ENCODE results near the gene KRT73.

Gene KRT73

DNA sequence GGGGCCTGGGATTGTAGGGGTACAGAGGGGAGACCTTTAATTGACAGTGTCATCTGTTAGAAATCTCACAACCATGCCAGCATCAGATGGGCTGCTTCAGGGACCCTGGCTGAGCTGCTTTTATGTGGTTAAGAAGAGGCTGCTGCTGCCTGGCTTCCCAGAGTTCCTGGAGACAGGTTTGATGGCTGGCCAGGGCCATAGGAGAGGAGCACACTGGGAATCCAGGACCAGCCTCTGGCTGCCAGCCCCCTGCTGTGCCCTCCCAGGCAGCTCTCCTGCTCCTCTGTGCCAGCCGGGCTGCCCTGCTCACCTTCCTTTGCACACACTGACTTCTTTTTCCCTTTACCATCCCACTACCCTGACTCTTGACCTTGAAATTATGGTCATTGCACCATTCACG, 507 bp upstream of the KRT73 start:
- in situ Hi-C loops (cut with HindIII; ENCODE audit: low sequenced_read_pairs), result no loop called here
- no peak overlapping the region for H3K4me3 ChIP-seq (ENCODE audit: low read depth, low read length)
- no peak for DNase-seq (ENCODE audit: low read depth, low spot score)
- TF ChIP-seq, protein P1, sequence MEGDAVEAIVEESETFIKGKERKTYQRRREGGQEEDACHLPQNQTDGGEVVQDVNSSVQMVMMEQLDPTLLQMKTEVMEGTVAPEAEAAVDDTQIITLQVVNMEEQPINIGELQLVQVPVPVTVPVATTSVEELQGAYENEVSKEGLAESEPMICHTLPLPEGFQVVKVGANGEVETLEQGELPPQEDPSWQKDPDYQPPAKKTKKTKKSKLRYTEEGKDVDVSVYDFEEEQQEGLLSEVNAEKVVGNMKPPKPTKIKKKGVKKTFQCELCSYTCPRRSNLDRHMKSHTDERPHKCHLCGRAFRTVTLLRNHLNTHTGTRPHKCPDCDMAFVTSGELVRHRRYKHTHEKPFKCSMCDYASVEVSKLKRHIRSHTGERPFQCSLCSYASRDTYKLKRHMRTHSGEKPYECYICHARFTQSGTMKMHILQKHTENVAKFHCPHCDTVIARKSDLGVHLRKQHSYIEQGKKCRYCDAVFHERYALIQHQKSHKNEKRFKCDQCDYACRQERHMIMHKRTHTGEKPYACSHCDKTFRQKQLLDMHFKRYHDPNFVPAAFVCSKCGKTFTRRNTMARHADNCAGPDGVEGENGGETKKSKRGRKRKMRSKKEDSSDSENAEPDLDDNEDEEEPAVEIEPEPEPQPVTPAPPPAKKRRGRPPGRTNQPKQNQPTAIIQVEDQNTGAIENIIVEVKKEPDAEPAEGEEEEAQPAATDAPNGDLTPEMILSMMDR (IDR thresholded peaks at IDR 0.05; ENCODE audit: low read depth, low read length), result no peak

DNA sequence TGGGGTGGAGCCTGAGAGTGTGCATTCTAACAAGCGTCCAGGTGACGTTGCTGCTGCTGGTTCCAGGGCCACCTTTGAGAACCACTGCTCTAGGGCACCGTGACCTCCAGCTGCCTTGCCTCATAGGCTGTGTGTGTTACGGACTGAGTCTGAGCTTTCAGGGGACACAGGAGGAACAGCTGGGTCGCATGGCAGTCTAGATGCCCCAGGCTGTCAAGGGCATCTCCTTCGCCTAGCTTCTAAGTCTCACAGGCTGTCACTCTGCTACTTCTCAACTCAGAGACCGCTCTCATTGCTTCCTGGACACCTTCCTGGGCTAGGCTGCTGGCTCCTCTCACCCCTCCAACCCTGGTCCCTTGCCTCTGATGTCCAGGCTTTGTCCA, 965 bp downstream of the KRT73 start:
- TF ChIP-seq, protein P1 (IDR thresholded peaks at IDR 0.05; ENCODE audit: low read depth, low read length), result no peak
- DNase-seq (ENCODE audit: low read depth, low spot score), result no peak
- in situ Hi-C loops (cut with HindIII; ENCODE audit: low sequenced_read_pairs), result no loop called here
- no peak overlapping the region for H3K4me3 ChIP-seq (ENCODE audit: low read depth, low read length)

DNA sequence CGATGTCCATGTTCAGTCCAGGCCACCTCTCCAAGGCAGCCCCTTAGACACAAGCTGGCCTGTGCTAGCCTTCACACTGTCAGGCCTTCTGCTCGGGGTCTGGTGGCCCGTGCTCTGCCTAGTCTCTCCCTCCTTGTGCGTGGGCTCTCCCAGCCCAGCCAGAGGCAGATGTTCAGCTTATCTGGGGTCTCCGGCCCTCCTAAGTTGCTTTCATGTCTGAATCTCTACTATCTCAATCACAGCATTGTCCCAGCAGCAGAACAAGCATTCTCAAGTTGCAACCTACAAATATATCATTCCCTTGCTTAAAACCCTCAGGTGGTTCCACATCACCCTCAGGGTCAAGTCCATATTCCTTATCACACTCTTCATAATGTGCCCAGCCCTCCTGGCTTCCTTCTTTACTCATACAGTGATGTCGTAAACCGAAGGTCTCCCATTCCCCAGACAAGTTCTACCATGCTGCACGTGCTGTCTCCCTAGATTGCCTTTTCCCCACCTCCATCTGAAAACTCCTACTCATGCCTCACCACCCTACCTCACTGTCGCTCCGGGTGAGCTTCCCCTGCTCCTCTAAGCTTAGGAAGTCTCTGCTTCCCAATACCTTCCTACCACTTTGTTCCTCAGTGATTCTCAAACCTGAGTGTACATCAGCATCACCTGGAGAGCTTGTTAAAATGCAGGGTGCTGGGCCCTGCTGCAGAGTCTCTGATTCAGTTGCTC, 1.5 kb downstream of the KRT73 start:
- TF ChIP-seq, protein P1 (IDR thresholded peaks at IDR 0.05; ENCODE audit: low read depth, low read length), result no peak
- DNase-seq (ENCODE audit: low read depth, low spot score), result no peak
- in situ Hi-C loops (cut with HindIII; ENCODE audit: low sequenced_read_pairs), result no loop called here
- no peak overlapping the region for H3K4me3 ChIP-seq (ENCODE audit: low read depth, low read length)

DNA sequence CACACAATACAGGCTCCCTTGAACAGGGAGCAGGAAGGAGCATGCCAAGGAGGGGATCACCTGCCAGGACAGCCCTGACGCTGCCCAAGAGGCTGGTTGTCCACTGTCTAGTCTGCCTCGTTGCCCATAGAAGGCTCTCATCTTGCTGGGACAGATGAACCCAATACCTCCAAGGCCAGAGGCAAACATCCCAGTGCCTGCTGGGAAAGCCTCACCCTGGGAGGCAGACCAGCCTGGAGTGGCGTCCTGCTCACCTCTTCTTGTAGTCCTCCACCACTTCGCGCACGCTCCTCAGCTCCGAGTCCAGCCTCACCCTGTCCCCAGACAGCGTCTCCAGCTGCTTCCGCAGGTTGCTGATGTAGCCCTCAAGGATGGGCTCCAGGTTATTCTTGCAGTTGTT, 2.4 kb downstream of the KRT73 start:
- DNase-seq (ENCODE audit: low read depth, low spot score), result no peak
- in situ Hi-C loops (cut with HindIII; ENCODE audit: low sequenced_read_pairs), result no loop called here
- TF ChIP-seq, protein P1 (IDR thresholded peaks at IDR 0.05; ENCODE audit: low read depth, low read length), result no peak
- no peak overlapping the region for H3K4me3 ChIP-seq (ENCODE audit: low read depth, low read length)

DNA sequence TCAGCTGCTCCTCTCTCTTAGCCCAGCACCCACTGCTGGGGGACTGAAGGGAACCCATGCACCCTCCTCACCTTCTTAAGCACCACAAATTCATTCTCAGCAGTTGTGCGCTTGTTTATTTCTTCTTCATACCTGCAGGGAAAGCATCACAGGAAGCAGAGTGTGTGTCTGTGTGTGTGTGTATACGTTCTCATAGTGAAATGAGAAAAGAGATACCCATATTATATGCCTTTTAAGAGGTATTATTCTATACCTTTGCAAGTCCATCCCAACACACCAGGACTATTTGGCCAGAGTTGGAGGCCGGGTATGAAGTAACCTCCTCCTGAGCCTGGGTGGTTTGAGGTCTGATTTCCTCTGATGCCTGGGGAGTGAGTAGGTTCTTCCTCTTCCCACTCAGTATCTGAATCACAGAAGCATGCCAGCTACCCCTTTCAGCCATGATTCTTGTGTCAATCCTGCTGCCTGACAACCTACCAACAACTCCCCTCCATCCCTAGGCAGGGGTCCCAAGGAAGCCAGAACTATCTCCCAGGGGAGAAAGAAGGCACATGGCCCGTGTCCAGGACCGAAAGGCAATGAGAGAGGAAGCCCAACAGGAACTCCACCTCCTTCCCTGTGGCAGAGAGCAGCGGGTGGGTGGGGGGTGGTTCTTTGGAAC, 3.0 kb downstream of the KRT73 start:
- DNase-seq (ENCODE audit: low read depth, low spot score), result no peak
- in situ Hi-C loops (cut with HindIII; ENCODE audit: low sequenced_read_pairs), result no loop called here
- H3K4me3 ChIP-seq (ENCODE audit: low read depth, low read length), result no peak overlapping the region

DNA sequence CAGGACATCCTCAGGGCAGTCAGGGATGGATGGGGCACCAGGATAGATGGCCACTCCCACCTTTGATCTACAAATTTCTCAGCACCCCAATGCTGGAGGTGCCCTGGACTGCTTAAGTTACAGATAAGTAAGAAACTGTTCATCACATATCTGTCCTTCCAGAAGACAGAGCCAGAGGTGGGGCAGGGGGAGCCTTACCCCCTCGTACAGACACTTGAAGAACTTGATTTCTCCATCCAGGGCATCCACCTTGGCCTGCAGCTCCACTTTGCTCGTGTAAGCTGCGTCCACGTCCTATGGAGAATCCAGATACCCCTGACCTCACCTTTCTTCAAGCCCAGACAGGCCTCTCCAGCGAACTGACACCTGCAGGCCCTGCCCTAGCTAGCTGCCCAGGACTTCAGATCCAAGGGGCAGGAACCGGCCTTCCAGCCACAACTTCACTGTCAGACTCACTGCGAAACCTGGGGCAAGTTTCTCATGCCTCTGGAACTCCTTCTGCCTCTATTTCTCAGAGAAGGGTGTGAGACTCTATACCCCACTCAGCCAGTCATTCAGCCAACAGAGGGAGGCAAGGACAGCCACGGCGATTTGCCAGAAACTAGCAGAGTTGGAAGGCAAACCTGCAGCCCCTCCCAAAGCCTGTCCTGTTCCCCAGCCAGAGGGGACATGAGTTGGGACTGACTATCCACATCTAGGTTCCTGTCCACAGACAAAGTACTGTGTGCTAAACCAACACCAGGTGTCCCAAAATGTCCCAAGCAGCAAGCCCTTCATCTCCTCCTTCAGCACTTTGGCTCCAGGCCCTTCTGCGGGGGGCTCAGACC, 3.8 kb downstream of the KRT73 start:
- in situ Hi-C loops (cut with HindIII; ENCODE audit: low sequenced_read_pairs), result no loop called here
- TF ChIP-seq, protein P1 (IDR thresholded peaks at IDR 0.05; ENCODE audit: low read depth, low read length), result no peak
- H3K4me3 ChIP-seq (ENCODE audit: low read depth, low read length), result no peak overlapping the region
- no peak for DNase-seq (ENCODE audit: low read depth, low spot score)

More for the DNA sequence above, 3.0 kb downstream of the KRT73 start:
- TF ChIP-seq, protein P1 (IDR thresholded peaks at IDR 0.05; ENCODE audit: low read depth, low read length), result no peak

Data from astrocyte of the spinal cord (primary cell).